Large intestine (tissue), 3 donors: ENCODE results near the gene SPPL3. TPM values are rescaled to one million over a fixed set of nuclear protein-coding genes. Genes with fewer than 3 reads are reported as not detected.

Source experiments
- DNase-seq, 2 donors: peaks; one replicate each; pipeline versions ENCODE4 v3.0.0 to v3.0.0-alpha.2; 2013
- H3K27ac ChIP-seq: one replicate; pipeline ENCODE4 v1.5.1; 2013; ENCODE audit warnings: low read length
- H3K27me3 ChIP-seq: 2 replicates; pipeline ENCODE4 v1.6.1; 2013; ENCODE audit warnings: low read length; ENCODE audit not compliant: control insufficient read depth, insufficient read depth
- H3K36me3 ChIP-seq: 2 replicates; pipeline ENCODE4 v1.6.1; 2013; ENCODE audit warnings: low read length; ENCODE audit not compliant: control insufficient read depth, insufficient read depth
- H3K4me1 ChIP-seq: one replicate; pipeline ENCODE4 v1.6.1; 2013; ENCODE audit warnings: low read length; ENCODE audit not compliant: control insufficient read depth, insufficient read depth
- H3K4me3 ChIP-seq: one replicate; pipeline ENCODE4 v1.5.1; 2013; ENCODE audit warnings: low read length
- H3K9me3 ChIP-seq: one replicate; pipeline ENCODE4 v1.6.1; 2013; ENCODE audit warnings: mild to moderate bottlenecking, low read depth, low read length, moderate library complexity; ENCODE audit not compliant: control insufficient read depth
- WGBS: methylation state at CpG from one replicate; pipeline ENCODE4 v1.1.5; 2013; ENCODE audit warnings: low lambda C conversion rate; ENCODE audit not compliant: insufficient coverage; 5-methylcytosine and 5-hydroxymethylcytosine counted together
- polyA plus RNA-seq: library from polyadenylated mRNA; unstranded; fragments of 120-200 nt; gene quantifications from one replicate; pipeline ENCODE4 v1.2.1, GENCODE V29; 2013

The SPPL3 gene
- polyA plus RNA-seq, 1 donor: 48.1 TPM

DNA sequence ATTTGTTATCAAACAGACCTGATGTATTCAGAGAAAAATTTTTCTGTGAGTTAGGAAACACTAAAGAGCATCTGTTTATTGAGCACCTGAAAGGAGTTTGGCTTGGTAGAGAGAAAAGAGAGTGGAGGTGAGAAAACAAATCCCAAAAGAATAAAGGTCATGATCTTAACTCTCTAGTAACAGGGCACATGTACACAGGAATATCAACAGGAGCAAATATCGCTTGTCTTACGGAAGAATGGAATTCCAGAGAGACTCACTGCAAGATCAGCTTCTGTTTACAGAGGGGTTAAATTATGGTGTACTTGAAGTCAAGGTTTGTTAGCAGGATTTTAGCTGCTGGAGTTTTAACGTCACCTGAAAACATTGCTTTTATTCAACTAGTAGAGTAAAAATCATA lies 78.8 kb downstream of the SPPL3 start:
- no peaks in the 10 kb centered on the region for H3K9me3 ChIP-seq
- no peaks in the 10 kb centered on the region for H3K27me3 ChIP-seq
- H3K4me3 ChIP-seq: no peak overlapping the region
- no peaks in the 10 kb centered on the region for H3K4me1 ChIP-seq
- no peak overlapping the region for H3K27ac ChIP-seq
- H3K36me3 ChIP-seq: no peaks in the 10 kb centered on the region
- no peak for DNase-seq
- WGBS: 60% methylated on average over 1 of the region's 3 CpGs

DNA sequence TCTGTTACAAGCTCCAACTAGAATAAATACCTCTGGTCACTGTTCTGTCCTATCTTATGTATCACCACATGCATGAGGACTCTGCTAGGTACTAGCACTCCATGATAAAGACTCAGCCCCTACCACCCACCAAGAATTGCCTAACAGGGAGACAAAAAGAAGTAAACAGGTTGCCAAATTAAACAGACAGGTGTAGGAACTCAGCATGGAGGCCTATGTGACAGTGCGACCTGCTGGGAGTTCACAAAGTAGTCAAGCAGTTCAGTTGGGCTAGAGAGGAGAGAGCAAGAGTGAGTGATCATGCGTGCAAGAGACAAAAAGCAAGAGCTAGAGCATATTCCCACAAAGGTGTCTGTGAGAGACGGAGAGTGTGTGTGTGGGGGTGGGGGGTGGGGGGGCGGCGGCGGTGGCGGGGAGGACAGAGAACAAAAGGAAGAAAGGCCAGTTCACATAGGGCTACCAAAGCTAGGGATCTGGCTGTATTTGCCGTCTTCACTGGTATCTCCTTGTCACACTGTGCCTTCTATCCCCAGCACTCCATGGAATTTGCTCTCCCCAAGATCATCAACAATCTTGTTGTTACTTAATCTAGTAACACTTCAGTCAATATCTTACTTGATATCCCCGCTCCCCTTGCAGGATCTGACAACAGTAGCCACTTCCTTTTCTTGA lies 81.2 kb downstream of the SPPL3 start:
- no peak overlapping the region for H3K4me3 ChIP-seq
- WGBS: 50% methylated on average over 1 of the region's 9 CpGs
- DNase-seq: no peak
- H3K9me3 ChIP-seq: no peaks in the 10 kb centered on the region
- no peaks in the 10 kb centered on the region for H3K27me3 ChIP-seq
- no peak overlapping the region for H3K27ac ChIP-seq
- H3K36me3 ChIP-seq: no peaks in the 10 kb centered on the region
- H3K4me1 ChIP-seq: no peaks in the 10 kb centered on the region

DNA sequence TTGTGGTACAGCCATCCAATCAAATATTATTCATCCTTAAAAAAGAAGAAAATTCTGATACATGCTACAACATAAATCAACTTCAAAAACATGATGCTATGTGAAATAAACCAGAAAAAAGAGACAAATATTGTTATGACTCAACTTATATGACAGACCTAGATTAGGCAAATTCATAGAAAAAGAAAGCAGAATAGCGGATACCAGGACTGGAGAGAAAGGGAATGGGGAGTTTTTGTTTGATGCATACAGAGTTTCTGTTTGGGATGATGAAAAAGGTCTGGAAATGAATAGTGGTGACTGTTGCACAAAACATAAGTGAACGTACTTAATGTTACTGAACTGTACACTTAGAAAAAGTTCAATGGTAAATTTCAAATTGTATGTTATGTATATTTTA lies 82.3 kb downstream of the SPPL3 start:
- 92% methylated on average over 2 of the region's 2 CpGs for WGBS
- Histone ChIP-seq H3K9me3 (no peaks in the 10 kb centered on the region), H3K27me3 (no peaks in the 10 kb centered on the region), H3K4me1 (no peaks in the 10 kb centered on the region), H3K4me3 (no peak overlapping the region), H3K36me3 (no peaks in the 10 kb centered on the region), H3K27ac (no peak overlapping the region)
- DNase-seq: no peak

DNA sequence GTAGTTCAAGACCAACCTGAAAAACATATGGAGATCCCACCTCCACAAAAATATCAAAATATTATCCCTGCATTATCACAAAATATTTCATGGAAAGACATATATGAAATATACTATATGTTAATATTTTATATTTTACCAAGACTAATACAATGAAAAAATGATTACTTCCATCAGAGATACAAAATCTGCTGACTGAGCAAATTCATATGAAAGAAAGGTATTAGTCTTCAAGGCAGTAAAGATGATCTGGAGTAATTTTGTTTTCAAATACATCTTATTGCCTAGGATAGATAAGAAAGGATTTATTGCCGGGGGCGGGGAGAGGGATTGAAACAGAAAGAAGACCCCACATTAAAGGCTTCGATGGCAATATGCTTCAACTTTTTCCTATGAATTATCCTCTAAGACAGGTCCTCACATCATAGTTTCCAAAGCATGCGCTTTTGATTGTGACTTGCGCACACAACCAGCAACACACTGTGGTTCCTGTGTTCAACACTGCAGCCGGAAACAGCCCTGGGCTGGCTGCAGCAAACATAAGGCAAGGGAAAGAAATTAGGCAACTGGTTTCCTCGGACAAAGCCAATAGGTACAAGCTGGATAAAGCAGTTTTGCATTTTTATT lies 83.2 kb downstream of the SPPL3 start:
- no peak overlapping the region for H3K4me3 ChIP-seq
- DNase-seq: no peak
- H3K27ac ChIP-seq: no peak overlapping the region
- no peaks in the 10 kb centered on the region for H3K36me3 ChIP-seq
- 20% methylated on average over 2 of the region's 7 CpGs for WGBS
- no peaks in the 10 kb centered on the region for H3K4me1 ChIP-seq
- no peaks in the 10 kb centered on the region for H3K9me3 ChIP-seq
- H3K27me3 ChIP-seq: no peaks in the 10 kb centered on the region

DNA sequence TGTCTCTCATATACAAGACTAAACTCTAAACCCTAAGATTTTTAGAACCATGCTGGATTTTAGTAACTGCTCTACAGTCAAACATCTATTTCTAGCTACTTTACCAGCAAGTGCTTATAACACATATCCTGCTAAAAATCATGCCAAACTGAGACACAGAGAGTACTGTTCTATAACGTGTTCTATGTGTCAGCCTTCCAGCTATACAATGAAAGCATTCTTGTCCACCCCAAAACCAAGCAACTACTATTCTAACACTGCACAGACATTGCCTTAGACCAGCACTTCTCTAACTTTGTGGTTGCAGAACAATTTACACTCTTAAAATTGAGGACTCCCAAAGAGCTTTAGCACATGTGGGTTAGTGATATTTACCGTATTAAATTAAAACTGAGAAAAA lies 85.7 kb downstream of the SPPL3 start:
- Histone ChIP-seq H3K27me3 (no peaks in the 10 kb centered on the region), H3K4me1 (no peaks in the 10 kb centered on the region), H3K9me3 (no peaks in the 10 kb centered on the region), H3K4me3 (no peak overlapping the region), H3K36me3 (no peaks in the 10 kb centered on the region), H3K27ac (no peak overlapping the region)
- no CpG with 5 or more reads among the region's 2 CpGs for WGBS
- DNase-seq: no peak

DNA sequence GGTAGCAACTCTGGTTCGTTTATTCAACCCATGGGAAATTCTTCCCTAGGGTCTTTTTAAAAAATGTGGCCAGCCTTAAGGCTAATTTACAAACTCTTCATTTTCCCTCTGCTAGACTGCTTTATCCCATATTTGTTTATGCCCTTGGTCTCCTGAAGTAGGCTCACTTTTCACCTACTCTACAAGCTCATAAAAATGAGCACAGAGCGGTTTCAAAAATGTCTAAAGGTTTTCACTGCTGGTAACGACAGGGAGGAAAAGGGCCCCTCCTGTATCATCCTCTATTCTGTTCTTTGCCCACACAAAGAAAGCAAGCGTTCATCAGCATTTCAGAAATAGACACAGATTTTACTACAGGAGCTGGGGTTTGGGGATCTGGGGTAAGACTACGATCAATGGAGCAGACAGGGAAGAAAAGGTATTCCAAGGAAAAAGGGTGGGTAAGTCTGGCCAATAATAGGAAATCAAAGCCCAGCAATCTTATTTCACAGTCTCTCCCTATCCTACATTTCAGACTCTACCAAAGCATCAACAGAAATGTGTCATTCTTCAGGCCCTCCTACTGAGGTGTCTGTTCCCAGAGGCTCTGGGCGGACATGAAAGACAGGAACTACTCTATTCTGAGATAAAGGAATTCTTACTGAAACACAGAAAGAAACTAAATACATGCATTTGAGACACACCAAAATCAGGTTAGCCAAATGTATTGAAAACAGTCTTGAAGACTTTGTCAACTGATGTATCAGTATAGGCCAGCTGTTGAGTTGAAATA lies 86.4 kb downstream of the SPPL3 start:
- H3K4me1 ChIP-seq: no peaks in the 10 kb centered on the region
- no peak overlapping the region for H3K27ac ChIP-seq
- no peak for DNase-seq
- no peaks in the 10 kb centered on the region for H3K27me3 ChIP-seq
- no peaks in the 10 kb centered on the region for H3K9me3 ChIP-seq
- WGBS: 83% methylated on average over 1 of the region's 6 CpGs
- no peak overlapping the region for H3K4me3 ChIP-seq
- no peaks in the 10 kb centered on the region for H3K36me3 ChIP-seq

DNA sequence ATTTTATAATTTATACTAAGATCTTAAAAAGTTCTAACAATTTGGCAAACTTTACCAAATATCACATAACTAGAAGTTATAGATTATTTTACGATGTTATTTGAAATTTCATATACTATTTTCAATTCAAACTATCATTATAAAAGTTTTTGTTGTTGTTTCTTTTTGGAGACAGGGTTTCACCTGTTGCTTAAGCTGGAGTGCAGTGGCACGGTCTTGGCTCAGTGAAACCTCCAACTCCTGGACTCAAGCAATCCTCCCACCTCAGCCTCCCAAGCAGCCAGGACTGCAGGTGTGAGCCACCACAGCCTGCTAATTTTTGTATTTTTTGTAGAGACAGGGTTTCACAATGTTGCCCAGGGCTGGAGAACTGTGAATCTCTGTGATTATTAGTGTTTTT lies 87.8 kb downstream of the SPPL3 start:
- no CpG with 5 or more reads among the region's 2 CpGs for WGBS

DNA sequence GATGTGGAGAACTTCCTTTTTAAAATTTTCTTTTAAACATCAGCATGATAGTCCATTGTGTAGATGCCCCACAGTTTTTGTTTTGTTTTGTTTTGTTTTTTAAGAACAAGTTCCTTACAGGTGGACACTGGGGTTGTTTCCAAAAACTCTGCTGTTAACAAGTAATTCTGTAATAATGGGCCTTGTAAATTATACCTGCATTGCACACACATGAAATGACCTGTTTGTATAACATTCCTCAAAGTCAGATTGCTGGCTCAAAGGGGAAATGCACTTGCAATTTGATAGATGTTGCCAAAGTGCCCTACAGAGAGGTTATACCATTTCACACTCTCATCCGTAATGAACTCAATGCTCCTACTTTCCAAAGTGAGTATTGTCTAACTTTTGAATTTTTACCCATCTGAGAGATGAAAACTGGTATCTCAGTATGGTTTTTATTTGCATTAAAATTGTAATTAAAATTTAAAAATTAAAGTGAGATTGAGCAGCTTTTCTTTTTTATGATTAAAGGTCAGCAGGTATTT lies 89.2 kb downstream of the SPPL3 start:
- Histone ChIP-seq H3K4me3 (no peak overlapping the region), H3K27ac (no peak overlapping the region), H3K9me3 (no peaks in the 10 kb centered on the region), H3K36me3 (peaks cover 6% of the 10 kb centered on the region), H3K27me3 (no peaks in the 10 kb centered on the region), H3K4me1 (no peaks in the 10 kb centered on the region)
- no peak for DNase-seq
- WGBS: 67% methylated on average over 1 of the region's 1 CpG

More for the DNA sequence above, 87.8 kb downstream of the SPPL3 start:
- H3K4me3 ChIP-seq: no peak overlapping the region
- no peaks in the 10 kb centered on the region for H3K9me3 ChIP-seq
- DNase-seq: no peak
- no peak overlapping the region for H3K27ac ChIP-seq
- H3K36me3 ChIP-seq: no peaks in the 10 kb centered on the region
- no peaks in the 10 kb centered on the region for H3K4me1 ChIP-seq
- no peaks in the 10 kb centered on the region for H3K27me3 ChIP-seq

DNA sequence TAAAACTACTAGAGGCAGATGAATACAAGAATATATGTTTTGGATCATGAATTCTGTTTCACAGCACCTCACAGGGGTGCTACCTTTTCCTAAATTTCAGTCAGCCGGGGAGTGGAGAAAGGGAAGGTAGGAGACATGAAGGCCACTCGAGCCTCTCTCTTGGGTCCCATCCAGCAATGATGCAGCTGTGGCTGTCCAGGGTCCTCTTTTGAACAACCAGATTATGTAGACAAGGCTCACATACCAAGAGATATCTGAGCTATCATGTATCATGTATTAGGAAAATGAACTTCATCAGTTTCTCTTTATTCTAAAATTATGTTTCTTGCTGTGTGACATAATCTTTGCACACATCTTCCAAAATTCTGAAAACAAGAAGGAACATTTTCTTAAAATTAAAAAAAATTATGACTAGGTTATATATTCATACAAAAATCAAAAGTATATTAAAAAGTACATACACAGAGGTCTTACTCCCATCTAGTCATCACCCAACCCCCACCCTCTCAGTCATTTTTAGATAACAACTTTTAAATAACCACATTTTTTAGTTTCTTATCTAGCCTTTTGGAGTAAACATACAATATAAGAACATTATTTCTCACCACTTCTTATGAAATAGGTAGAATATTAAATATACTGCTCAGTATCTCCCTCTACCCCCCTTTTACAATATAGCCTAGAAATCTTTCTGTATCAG lies 89.8 kb downstream of the SPPL3 start:
- H3K4me1 ChIP-seq: no peaks in the 10 kb centered on the region
- no peaks in the 10 kb centered on the region for H3K27me3 ChIP-seq
- no peaks in the 10 kb centered on the region for H3K9me3 ChIP-seq
- H3K36me3 ChIP-seq: peaks cover 9% of the 10 kb centered on the region
- WGBS: no CpG with 5 or more reads among the region's 2 CpGs
- no peak for DNase-seq
- no peak overlapping the region for H3K4me3 ChIP-seq
- H3K27ac ChIP-seq: no peak overlapping the region

DNA sequence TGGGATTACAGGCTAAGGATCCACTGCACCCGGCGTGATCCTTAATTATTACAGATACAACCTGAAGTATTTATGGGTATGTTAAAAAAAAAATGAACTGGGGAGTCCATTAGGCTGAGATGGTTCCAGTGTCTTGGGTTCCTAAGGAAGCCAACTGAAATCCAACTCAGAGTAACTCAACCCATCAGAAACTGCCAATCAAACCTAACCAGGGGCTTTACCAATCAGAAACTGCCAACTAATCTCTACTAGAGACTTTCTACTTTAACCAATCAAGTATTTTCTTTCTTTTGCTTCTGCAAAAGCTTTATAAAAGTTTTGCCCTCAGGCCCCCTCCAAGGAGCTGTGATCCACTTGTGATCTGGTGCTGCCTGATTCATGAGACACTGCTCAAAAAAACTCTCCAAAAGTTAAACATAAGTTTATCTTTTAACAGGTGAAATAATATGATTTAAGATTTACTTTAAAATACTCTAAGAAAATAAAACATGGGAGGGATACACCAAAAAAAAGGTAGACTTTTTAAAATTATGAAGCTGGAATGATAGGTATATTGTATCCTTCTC lies 90.5 kb downstream of the SPPL3 start:
- no CpG with 5 or more reads among the region's 2 CpGs for WGBS

More for the DNA sequence above, 90.5 kb downstream of the SPPL3 start:
- Histone ChIP-seq H3K36me3 (peaks cover 13% of the 10 kb centered on the region), H3K4me3 (no peak overlapping the region), H3K9me3 (no peaks in the 10 kb centered on the region), H3K4me1 (no peaks in the 10 kb centered on the region), H3K27ac (no peak overlapping the region), H3K27me3 (no peaks in the 10 kb centered on the region)
- no peak for DNase-seq
